Activated effector memory CD4-positive, alpha-beta T cell treated with Interleukin-2 at 50 U/mL for 16 hours (primary cell): Measurements from ENCODE around the gene IGFBP6.
"Not testable (repeated sequence)": the region's sequence is repeated elsewhere in the genome, so short reads cannot be mapped to it uniquely, and the experiment has no call there.

Experiments
- DNase-seq: peaks from one replicate; pipeline ENCODE4 v3.0.0-alpha.2; 2020

The IGFBP6 gene

DNA sequence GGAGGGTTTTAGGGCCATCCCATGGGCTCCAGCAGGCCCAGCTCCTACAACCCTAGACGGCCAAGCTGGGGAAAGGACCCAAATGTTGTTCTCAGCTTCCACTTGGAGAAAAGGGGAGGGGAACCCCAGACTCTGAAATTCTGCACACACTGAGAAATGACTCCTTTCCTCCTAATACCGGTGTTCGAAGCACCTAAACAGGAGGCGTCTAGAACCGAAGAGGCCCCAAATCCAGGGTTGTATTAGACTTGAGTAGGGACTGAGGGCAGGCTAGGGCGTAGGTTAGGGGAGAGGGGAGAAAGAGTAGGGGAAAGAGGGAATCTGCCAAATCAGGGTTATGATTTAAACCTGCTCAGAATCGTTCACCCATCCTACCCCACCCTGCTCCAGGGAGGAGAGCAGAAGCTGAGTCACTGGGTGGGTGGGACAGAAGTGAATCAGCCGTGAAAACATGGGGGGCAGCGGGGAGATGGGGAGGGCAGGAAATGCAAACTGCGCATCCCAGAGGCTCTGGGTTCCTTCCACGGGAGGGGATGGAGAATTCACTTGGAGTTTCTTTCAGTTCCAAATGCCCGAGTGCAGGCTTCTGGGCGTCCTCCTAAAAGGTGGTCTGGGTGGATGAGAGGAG, 1.0 kb downstream of the IGFBP6 start:
- DNase-seq, result no peak

GRCh38 chr12:53099071-53099882, 1.8 kb downstream of the IGFBP6 start:
- peak; percentile 82 for DNase-seq

- DNase-seq, result no peak
Measured at GRCh38 chr12:53100466-53101151, 3.1 kb downstream of the IGFBP6 start.

GRCh38 chr12:53101266-53101665, 3.8 kb downstream of the IGFBP6 start:
- no peak for DNase-seq

DNA sequence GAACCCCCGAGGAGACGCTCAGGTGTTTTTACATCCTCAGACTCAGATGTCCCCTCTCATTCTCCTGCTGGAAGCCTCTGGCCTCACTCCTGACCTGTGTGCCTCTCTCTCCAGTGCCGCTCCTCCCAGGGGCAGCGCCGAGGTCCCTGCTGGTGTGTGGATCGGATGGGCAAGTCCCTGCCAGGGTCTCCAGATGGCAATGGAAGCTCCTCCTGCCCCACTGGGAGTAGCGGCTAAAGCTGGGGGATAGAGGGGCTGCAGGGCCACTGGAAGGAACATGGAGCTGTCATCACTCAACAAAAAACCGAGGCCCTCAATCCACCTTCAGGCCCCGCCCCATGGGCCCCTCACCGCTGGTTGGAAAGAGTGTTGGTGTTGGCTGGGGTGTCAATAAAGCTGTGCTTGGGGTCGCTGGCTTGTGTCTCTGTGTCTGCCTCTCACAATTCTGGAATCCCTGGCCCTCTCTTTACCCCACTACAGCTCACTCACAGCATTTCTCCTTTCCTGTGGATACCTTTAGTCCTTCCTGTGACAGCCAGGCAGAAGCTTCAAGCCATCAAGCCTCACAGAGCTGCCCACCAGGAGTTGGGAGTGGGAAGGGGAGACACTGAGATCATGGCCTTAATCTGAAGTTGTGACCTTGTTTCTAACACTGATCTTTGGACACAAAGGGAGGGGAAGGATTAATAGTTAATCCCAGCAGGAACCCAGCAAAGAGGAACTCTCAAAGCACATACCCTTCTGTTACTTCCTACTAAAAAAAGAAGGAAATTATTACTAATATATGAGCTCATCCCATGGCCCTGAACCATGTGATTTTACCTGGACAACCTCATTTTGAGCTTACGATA, 4.7 kb downstream of the IGFBP6 start:
- DNase-seq, result no peak

GRCh38 chr12:53102883-53103807, 5.7 kb downstream of the IGFBP6 start, which contains the start of gene SOAT2:
Gene SOAT2, plus strand, starts transcription at chr12:53103486. Its CDS starts 92 bp downstream, at chr12:53103578.
- DNase-seq, result peak; percentile 44

DNA sequence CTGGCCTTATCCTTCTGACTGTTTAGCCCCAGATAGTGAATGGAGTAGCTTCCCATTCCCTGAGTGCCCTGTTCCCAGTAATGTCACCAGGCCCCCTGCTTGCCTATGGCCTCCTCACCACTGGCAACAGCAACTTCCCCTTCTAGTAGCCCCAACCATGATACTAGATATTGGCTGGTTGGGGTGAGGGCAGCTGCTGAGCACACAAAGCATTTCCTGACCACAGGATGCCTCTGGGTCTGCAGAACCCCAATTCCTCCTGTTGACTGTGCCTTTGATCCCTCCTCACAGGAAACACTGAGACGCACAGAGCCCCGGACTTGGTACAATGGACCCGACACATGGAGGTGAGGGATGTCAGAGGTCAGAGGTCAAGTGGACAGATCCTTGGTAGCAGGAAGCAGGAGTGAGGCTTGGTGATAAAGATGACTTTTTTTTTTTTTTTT, 6.4 kb downstream of the IGFBP6 start:
- DNase-seq, result no peak

DNA sequence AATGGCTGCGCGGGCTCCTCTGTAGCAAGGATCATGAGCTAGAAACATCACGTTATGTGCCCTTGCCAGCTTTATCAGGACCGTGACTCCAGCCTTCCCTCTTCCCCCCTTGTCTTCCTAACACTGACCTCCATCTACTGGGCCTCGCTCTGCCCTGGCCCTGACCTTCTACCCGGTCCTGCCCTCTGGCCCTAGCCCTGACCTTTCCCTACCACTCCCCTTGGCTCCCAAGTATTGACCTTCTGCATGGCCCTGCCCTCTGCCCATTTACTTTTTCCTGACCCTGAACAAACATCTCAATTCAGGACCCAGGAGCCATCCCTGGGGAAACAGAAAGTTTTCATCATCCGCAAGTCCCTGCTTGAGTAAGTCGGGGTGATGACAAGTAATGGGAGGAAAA, 7.8 kb downstream of the IGFBP6 start:
- DNase-seq, result no peak

- no peak for DNase-seq
Measured at GRCh38 chr12:53105712-53106439, 8.4 kb downstream of the IGFBP6 start.

DNA sequence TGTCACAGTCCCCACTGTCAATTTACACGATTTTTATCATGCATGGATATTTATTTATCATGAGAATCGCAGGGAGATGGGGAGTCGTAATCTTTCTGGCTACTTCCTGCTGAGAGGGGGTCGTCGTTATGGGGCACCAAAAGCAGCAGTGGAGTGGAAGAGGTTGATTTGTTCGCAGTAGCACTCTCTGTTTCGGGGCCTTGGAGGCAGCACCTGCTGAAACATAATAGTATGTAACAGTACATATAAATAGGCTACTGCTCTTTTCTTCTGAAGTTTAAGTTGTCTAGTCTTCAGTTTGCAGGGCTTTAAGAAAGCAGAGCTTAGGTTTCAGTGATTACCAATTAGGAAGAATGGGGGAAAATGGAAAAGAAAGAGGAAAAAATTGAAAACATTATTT, 9.7 kb downstream of the IGFBP6 start:
- DNase-seq, result no peak

- not testable (repeated sequence) for DNase-seq
Measured at GRCh38 chr12:53112431-53112830, 15.0 kb downstream of the IGFBP6 start.

DNA sequence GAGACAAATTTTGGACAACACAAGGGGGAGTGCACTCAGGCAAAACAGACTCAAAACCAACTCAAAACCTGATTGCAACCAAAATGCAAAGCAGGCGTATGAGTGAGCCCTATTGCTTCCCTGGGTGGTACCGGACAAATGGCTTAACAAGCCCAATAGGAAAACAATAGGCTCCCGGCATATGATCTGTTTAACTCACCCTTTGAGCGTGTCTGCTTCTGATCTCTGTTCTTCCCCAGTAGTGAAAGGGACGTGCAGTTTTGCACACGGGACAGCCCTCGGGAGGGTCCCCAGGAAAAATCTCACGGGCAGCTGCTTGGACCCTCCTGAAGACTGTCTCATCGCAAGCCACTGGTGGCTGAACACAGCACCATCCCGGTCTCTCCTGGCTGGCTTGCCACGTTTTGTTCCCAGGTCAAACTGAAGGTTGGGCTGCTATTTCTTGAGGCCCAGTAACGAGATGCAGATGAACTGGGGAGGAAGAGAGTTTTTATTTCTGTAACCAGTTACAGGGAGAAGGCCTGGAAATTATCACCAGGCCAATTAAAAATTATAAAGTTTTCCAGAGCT, 15.8 kb downstream of the IGFBP6 start:
- DNase-seq, result no peak

DNA sequence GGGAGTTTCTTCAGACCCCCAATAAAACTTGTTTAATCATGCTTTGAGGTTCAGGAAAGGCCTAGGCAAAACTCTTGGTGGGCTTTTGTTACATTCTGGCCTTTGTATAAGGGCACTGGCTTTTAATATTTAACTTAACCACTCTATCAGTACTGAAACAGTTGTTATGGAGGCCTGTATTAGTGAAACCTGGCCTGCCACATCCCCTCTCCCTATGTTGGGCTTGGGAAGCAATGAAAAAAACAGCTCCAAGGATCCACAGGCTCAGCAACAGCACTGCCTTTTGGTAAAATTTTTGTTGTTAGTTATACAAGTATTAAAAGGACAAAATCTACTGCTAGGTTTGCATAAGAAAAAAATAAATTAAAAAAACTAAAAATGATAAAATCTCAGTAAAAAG, 16.5 kb downstream of the IGFBP6 start:
- no peak for DNase-seq

DNA sequence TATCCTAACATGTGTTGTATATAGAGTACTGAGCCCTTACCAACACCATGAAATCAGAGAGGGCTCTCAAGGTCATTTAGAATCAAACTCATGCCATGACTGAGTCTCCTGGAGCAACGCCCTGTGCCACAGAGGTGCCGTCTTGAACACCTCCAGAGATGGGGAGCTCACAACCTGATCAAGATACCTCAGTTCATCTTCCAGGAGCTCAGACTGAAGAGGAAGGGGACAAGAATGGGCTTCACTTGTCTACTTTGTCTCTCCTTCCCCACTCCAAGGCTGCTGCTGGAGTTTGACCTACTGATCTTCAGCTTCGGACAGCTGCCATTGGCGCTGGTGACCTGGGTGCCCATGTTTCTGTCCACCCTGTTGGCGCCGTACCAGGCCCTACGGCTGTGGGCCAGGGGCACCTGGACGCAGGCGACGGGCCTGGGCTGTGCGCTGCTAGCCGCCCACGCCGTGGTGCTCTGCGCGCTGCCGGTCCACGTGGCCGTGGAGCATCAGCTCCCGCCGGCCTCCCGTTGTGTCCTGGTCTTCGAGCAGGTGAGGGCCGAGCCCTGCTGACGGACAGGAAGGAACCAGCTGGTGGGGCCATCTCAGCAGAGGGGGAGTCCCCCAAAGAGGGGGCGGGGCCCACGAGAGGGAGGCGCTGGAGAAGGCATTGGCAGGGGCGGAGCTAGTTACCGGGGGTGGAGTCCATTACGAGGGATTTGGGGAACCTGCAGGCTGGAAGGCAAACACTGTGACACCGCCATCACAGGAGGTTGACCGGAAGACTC, 17.8 kb downstream of the IGFBP6 start:
- DNase-seq, result no peak

- DNase-seq, result no peak
Measured at GRCh38 chr12:53115891-53116648, 18.6 kb downstream of the IGFBP6 start.

GRCh38 chr12:53118751-53119300, 21.4 kb downstream of the IGFBP6 start:
- no peak for DNase-seq

GRCh38 chr12:53120685-53121525, 23.4 kb downstream of the IGFBP6 start:
- DNase-seq, result no peak
